Measurements from ENCODE around the gene BCL2A1. TPM values are rescaled to one million over a fixed set of nuclear protein-coding genes. Genes with fewer than 3 reads are reported as not detected.
"Not testable (repeated sequence)": the region's sequence is repeated elsewhere in the genome, so short reads cannot be mapped to it uniquely, and the experiment has no call there.

The BCL2A1 gene
- total RNA-seq, 1 experiment from 2014 or later: not detected

DNA sequence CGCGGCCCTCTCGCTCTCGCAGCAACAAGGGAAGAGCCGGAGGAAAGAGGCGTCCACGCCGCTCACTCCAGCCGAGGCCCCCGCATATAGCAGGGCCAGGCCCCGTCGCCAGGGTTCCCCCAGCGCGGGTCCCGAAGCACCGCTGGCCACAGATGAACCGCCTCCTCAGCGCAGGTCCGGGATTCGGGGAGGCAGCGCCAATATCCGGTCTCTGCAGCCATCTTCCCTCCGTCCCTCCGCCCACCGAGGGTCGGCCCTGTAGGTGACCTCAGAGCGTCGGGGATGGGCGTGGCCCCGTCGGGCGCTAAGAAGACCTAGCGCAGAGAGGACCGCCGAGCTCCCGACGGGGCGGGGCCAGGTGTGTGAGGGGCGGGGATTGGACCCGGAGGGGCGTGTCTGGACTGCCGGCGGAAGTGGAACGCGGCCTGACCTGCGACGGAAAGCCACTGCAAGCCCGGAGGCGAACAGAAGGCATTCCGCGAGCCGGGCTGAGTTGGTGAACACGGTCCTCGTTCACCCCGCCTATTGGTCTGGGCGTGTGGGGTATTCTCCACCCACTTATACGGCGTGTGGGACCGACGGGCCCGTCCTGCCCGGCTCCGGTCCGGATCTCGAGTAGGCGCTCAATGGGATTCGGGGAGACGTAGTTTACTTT, 47.4 kb downstream of the BCL2A1 start:
- peak; percentile 91 for DNase-seq (ENCODE audit: low spot score)

- peak; percentile 20 for DNase-seq (ENCODE audit: low spot score)
Observed at GRCh38 chr15:79923079-79923514, 47.9 kb downstream of the BCL2A1 start.

- no peak for DNase-seq (ENCODE audit: low spot score)
Observed at GRCh38 chr15:79922512-79923078, 48.4 kb downstream of the BCL2A1 start.

DNA sequence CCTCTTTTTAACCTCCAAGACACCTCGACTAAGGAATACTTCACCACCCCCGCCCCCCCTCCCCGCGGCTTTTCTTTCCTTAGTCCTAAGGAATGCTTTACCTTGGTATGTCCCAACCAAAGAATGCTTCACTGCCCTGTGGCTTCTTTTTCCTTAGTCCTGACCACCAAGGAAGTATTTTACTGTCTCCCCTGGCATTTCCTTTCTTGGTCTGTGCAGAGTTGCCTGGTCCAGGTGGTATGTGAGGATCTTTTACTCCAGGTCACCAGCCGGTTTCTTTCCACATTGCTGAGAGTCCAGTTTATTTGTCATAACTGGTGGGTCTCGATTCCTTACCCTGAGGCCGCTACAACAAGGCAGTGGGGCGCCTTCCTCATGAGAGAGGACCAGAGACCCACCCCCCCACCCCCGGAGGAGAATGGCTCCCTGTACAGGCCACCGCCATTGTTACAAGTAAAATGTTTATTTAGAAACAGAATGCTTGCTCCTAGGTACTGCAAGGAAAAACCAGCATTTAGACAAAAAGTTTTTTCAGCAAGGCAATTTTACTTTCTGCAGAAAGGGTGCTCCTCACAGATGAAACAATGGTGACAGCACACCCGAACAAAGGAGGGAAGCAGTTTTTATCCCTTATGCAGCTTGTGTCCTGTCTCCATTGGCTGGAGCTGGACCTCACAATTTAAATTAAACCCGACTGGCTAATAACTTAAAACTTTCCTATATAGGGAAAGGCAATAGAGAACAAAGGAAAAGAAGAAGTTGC, 51.1 kb downstream of the BCL2A1 start:
- DNase-seq (ENCODE audit: low spot score): no peak

DNA sequence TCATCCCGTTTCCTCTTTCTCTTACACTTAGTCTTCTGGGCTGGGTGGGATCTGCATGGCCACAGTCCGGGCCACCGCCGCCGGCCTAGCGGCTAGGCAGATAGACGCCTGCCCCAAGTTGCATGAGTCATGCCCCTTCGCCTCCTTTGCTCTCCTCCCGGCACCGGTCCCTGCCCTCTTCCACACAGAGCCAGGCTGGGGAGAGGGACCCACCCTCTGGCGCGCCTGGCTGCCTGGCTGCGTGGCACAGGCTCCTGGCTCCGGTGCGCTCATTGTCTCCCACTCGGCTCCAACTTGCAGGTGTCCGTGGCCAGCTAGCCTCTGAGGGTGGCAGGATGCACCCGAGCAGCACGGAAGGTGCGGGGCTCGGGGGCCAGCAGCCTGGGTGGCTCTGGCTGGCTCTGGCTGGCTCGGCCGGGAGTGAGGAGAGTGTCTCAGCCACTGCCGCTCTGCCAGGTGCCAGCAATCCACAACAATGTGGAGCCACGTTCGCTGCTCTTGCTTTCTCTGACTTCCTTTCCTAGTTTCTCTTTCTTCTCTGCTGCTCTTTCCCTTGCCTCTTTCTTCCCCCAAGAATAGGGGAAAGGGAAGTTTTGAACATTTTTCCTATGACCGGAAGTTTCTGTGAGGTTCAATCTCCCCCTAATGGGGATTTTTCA, 51.8 kb downstream of the BCL2A1 start:
- no peak for DNase-seq (ENCODE audit: low spot score)

GRCh38 chr15:79918278-79918677, 52.7 kb downstream of the BCL2A1 start:
- no peak for DNase-seq (ENCODE audit: low spot score)

DNA sequence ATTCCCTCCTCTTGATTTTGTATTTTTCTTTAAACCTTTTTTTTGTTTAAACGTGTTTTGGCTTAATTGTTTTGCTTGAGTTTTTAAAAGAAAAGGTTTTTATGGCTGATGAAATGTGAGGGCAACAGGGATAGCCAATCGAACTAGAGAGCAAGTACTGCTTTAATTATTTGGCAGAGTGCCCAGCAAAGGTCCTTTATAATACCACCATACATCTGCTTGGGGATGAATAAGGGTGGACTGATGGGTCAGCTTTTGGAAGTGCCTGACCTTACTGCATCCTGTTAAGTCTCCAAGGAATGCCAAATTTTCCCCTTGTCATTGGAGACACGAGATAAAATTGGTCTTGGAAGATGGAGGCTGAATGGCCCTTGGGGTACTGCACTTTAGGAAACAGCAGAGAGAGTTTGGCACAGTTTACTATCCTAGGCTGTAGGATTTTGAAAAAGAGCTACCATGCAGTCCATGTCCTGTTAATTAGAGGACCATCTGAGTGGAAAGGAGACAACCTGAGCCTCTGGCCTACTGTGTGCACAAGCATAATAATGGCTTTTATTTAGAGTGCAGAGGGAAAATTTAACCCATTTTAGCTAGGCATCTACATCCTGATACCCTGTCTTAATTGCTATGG, 54.4 kb downstream of the BCL2A1 start:
- no peak for DNase-seq (ENCODE audit: low spot score)

GRCh38 chr15:79915776-79916501, 55.1 kb downstream of the BCL2A1 start:
- not testable (repeated sequence) for DNase-seq (ENCODE audit: low spot score)

GRCh38 chr15:79914728-79915127, 56.3 kb downstream of the BCL2A1 start:
- no peak for DNase-seq (ENCODE audit: low spot score)

Other genes with a start within 250 kb of the BCL2A1 start
- 23.3 and 31.8 TPM in 2 replicates for gene MTHFS, start 74.2 kb downstream of the BCL2A1 start, total RNA-seq (2014; rRNA removed; shearing (Covaris generic))
- gene ZFAND6, start 88.5 kb upstream of the BCL2A1 start, total RNA-seq (2014; rRNA removed; shearing (Covaris generic)): 113 and 131 TPM in 2 replicates
- 22.6 and 24.5 TPM in 2 replicates for gene FAH, start 181.8 kb upstream of the BCL2A1 start, total RNA-seq (2014; rRNA removed; shearing (Covaris generic))

Data from A172 (cell line).